ENCODE measurements around the gene ENPP5.

The ENPP5 gene

DNA sequence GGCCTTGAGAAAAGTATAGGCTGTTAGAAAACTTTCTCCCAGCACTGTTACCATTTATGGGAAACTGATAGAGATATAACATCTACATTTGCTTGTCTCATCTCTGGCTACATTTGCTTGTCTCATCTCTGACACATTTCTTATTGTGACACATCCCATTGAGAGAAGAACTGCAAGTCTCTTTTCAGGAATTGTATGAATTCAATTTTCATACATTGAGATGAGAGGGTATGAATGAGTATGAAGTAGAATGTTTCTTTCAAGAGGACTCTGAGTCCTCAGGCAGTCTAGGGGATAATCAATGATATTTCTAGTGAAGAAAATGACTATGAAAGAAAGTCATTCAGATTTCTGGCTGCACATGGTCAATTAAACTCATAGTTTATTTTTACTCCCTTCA is 37.5 kb upstream of the ENPP5 start:
- no peak overlapping the region for H3K4me3 ChIP-seq (ENCODE audit: severe bottlenecking)
- no peaks in the 10 kb centered on the region for H3K9me3 ChIP-seq (ENCODE audit: severe bottlenecking)
- ATAC-seq (ENCODE audit: low read depth) (no peak), DNase-seq (ENCODE audit: low spot score) (no peak)
- H3K36me3 ChIP-seq (ENCODE audit: low read depth): no peaks in the 10 kb centered on the region
- H3K27me3 ChIP-seq (ENCODE audit: insufficient read depth, poor library complexity, severe bottlenecking): no peaks in the 10 kb centered on the region
- no peak overlapping the region for H3K27ac ChIP-seq (ENCODE audit: poor library complexity, severe bottlenecking)
- no peak for TF ChIP-seq CTCF (IDR thresholded peaks at IDR 0.05; ENCODE audit: poor library complexity, severe bottlenecking)
- H3K4me1 ChIP-seq (ENCODE audit: insufficient read depth, poor library complexity, severe bottlenecking): no peaks in the 10 kb centered on the region

GRCh38 chr6:46207174-46207573 is 36.4 kb upstream of the ENPP5 start:
- DNase-seq (ENCODE audit: low spot score) (no peak), ATAC-seq (ENCODE audit: low read depth) (no peak)
- no peaks in the 10 kb centered on the region for H3K9me3 ChIP-seq (ENCODE audit: severe bottlenecking)
- TF ChIP-seq CTCF (IDR thresholded peaks at IDR 0.05; ENCODE audit: poor library complexity, severe bottlenecking): no peak
- no peak overlapping the region for H3K27ac ChIP-seq (ENCODE audit: poor library complexity, severe bottlenecking)
- no peaks in the 10 kb centered on the region for H3K36me3 ChIP-seq (ENCODE audit: low read depth)
- no peak overlapping the region for H3K4me3 ChIP-seq (ENCODE audit: severe bottlenecking)
- no peaks in the 10 kb centered on the region for H3K4me1 ChIP-seq (ENCODE audit: insufficient read depth, poor library complexity, severe bottlenecking)
- H3K27me3 ChIP-seq (ENCODE audit: insufficient read depth, poor library complexity, severe bottlenecking): no peaks in the 10 kb centered on the region

DNA sequence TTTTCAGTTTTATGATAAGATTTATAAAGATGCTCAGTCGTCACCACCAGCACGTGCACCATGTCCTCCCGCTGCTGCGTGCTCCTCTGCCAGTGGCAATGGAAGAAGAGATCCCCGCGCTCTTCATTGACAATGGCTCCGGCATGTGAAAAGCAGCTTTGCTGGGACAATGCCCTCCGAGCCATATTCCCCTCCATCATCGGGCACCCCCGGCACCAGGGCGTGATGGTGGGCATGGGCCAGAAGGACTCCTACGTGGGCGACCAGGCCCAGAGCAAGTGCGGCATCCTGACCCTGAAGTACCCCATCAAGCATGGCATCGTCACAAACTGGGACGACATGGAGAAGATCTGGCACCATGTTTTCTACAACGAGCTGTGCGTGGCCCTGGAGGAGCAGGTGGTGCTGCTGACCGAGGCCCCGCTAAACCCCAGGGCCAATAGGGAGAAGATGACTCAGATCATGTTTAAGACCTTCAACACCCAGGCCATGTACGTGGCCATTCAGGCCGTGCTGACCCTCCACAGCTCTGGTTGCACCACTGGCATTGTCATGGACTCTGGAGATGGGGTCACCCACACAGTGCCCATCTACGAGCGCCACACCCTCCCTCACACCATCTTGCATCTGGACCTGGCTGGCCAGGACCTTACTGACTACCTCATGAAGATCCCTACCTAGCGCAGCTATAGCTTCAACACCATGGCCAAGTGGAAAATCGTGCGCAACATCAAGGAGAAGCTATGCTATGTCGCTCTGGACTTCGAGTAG is 34.3 kb upstream of the ENPP5 start:
- Histone ChIP-seq H3K4me3 (ENCODE audit: severe bottlenecking) (no peak overlapping the region), H3K36me3 (ENCODE audit: low read depth) (no peaks in the 10 kb centered on the region), H3K4me1 (ENCODE audit: insufficient read depth, poor library complexity, severe bottlenecking) (no peaks in the 10 kb centered on the region), H3K27me3 (ENCODE audit: insufficient read depth, poor library complexity, severe bottlenecking) (no peaks in the 10 kb centered on the region), H3K9me3 (ENCODE audit: severe bottlenecking) (no peaks in the 10 kb centered on the region), H3K27ac (ENCODE audit: poor library complexity, severe bottlenecking) (no peak overlapping the region)
- DNase-seq (ENCODE audit: low spot score) (no peak), ATAC-seq (ENCODE audit: low read depth) (no peak)
- TF ChIP-seq CTCF (IDR thresholded peaks at IDR 0.05; ENCODE audit: poor library complexity, severe bottlenecking): no peak

DNA sequence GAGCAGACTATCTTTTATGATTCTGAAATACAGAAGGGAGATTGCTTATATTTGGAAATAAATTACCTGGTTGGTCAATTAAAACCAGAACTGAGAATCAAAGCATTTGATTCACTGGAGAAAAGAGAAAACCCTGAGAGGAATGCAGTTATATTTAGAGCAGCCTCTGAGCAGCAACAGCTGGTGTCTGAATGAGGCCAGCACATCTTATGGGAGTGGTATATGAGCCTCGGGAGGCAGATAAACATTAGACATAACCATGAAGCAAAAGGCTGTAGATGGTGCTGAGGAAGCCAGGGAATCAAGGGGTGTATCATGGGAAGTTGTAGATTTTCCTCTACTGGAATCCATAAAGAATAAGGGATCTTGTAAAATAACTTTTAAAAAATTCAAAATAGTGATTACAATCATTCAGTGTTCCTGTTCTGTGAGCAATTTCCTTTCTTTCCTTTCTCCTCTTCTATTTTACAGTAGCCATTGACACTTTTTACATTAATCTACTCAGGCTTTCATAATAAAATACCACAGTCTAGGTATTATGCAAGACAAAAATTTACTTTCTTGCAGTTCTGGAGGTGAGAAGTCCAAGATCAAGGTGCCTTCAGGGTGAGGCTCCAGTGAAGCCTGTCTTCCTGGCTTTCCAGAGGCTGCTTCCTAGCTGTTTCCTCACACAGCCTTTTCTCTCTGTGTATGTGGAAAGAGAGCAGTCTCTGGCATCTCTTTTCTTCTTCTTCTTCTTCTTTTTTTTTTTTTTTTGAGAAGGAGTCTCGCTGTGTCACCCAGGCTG is 32.8 kb upstream of the ENPP5 start:
- H3K36me3 ChIP-seq (ENCODE audit: low read depth): no peaks in the 10 kb centered on the region
- H3K27ac ChIP-seq (ENCODE audit: poor library complexity, severe bottlenecking): no peak overlapping the region
- no peak overlapping the region for H3K4me3 ChIP-seq (ENCODE audit: severe bottlenecking)
- ATAC-seq (ENCODE audit: low read depth) (no peak), DNase-seq (ENCODE audit: low spot score) (no peak)
- H3K9me3 ChIP-seq (ENCODE audit: severe bottlenecking): no peaks in the 10 kb centered on the region
- TF ChIP-seq CTCF (IDR thresholded peaks at IDR 0.05; ENCODE audit: poor library complexity, severe bottlenecking): no peak
- H3K4me1 ChIP-seq (ENCODE audit: insufficient read depth, poor library complexity, severe bottlenecking): no peaks in the 10 kb centered on the region
- no peaks in the 10 kb centered on the region for H3K27me3 ChIP-seq (ENCODE audit: insufficient read depth, poor library complexity, severe bottlenecking)

- no peak for DNase-seq (ENCODE audit: low spot score)
- Histone ChIP-seq H3K36me3 (ENCODE audit: low read depth) (no peaks in the 10 kb centered on the region), H3K27me3 (ENCODE audit: insufficient read depth, poor library complexity, severe bottlenecking) (no peaks in the 10 kb centered on the region), H3K4me3 (ENCODE audit: severe bottlenecking) (no peak overlapping the region), H3K9me3 (ENCODE audit: severe bottlenecking) (no peaks in the 10 kb centered on the region), H3K27ac (ENCODE audit: poor library complexity, severe bottlenecking) (no peak overlapping the region), H3K4me1 (ENCODE audit: insufficient read depth, poor library complexity, severe bottlenecking) (no peaks in the 10 kb centered on the region)
- TF ChIP-seq CTCF (IDR thresholded peaks at IDR 0.05; ENCODE audit: poor library complexity, severe bottlenecking): no peak
- no peak for ATAC-seq (ENCODE audit: low read depth)
Measured at GRCh38 chr6:46201702-46202101, 30.9 kb upstream of the ENPP5 start.

Data from RWPE2 (cell line).